Brain pericyte (primary cell): ENCODE measurements around the gene CLTB.

Experiments
- DNase-seq: peaks from one replicate; pipeline ENCODE4 v3.0.0-alpha.2; 2012; ENCODE audit warnings: low read depth, low spot score

The CLTB gene

DNA sequence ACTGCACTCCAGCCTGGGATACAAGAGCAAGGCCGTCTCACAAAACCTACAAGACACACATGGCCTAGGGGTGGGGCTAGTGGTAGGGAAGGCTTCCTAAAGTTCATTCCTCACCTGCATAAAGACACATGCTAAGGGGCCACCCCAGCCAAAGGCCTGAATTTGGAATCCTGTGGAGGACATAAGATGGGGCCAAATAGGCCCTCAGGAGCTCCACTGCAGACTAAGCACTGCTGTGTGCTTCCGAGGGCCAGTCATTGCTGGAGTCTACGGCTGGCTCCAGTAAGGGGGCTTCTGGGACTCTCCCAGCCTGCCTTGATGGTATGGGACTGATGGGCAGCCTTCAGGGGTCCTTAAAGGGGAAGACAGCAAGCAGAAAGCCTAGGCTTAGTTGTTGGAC is 33.6 kb downstream of the CLTB start:
- no peak for DNase-seq

DNA sequence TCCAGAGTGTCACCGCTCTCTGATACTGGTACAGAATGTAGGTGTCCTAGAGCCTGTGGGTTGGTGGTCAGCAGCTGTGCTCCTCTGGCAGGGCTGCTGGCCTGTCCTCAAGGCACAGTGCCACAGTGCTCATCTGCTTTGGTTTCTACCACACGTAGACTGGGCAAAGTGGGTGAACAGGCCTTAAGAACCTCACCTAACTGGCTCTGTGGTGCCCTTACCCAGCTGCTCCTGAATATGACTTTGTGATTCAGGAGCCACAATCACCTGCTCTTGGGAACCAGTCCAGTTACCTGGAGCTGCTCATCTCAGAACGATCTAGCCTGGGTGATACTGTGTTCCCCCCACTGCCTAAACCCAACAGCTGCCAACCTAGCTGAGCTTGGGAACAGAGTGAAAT is 34.4 kb downstream of the CLTB start:
- no peak for DNase-seq

DNA sequence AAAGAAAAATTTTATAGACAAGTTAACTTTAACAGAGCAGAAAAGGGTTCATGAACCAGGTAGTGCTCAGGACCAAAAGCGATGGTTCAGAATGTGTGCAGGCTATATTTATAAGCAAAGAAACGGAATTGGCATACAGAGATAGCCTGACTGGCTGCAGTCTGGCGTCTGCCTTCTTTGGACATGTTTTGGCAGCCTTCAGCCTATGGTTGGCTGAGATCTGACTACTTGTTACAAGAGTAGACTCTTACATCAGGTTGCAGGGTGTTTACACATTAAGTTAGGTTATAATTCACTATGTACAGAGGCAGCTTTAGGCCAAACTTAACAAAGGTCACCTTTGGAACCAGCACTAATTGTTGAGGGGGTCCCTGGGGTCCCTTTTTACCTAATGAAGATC is 34.9 kb downstream of the CLTB start:
- DNase-seq = no peak

DNA sequence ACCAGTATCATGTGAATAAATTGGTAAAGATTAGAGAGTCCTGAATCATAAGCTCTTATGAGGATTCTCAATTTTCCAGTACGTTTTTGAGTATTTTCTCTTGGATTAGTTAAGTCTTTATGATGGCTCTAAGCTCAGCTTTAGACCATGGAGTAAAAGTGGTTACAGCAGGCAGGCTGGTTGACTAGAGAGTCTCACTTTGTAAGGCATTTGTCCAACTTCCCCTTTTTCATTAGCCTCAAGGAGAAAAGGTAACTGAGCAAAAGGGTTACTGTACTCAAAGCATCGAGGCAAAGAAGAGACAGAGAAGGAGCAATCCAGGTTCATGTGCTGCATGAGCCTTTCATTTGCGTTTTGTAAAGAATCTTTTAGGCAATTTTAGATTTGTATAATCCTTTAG is 36.5 kb downstream of the CLTB start:
- no peak for DNase-seq

DNA sequence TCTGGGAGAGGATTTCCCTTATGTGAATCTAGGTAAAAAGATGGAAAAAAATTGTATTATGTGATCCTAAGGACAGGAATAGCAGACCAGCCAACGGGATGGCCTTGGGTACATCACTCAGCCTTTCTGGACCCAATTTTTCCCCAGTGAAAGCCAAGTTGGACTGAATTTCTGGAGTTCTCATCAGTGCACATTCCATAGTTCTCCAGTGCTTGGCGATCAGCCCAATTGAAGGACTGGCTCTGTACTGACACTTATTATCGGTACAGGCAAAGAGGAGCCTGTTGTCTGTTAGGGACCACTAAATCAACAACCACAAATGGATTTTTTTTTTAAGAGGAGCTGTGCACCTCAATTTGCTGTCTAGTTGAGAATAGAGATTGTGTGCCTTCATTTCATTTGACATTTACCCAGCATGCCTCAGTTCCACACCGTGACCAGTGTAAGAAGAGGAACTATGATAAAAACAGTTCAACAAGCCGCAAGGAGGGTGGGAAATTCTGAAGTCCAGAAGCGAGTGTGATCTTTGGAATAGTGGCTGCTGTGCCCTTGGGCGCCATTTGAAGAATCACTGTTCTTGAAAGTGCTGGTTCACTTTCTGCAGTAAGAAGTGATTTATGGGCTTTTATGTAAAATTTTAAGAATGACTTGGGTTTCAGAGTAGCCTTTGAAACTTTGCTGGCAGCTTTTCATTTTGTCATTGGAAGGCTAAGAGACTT is 43.1 kb downstream of the CLTB start:
- no peak for DNase-seq

DNA sequence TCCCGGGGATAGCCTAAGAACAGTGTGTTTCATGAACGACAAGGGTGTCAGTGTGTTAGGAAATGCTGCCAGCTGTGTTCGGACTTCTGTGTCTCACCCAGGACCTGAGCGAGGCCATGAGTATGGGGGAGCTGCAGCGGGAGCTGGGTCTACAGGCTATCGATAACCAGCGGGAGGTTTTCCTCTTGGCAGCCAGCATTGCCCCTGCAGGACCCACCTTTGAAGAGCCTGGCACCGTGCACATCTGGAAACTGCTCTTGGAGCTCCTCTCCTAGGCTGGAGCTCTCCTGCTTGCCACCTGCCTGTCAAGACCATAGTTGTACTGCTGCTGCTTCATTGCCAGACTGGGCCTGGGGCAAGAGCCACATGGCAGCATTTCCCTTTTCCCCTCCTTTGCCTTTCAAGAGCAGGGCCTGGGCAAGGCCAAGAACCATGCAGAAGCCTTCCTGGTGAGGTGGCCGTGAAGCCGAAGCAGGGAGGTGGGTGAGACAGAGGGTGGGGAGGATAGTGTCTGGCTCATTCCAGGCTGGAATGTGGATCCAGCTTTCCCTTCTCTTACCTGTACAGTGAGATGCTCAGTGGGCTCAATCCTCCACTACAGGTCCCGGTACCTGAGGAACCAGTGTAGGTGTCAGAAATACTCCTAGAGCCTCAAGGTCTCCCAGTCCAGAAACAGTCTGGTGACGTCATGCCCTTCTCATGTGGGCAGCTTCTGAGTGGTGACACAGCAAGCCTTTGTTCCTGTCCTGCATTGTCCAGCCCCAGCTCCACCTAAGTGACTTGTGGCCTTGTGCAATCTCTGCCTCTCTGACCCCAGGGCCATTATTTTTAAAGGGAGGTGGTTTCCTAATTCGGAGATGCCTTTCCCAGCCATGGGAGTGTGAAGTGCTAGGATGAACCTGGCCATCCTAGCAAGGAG is 44.5 kb downstream of the CLTB start:
- DNase-seq = no peak

DNA sequence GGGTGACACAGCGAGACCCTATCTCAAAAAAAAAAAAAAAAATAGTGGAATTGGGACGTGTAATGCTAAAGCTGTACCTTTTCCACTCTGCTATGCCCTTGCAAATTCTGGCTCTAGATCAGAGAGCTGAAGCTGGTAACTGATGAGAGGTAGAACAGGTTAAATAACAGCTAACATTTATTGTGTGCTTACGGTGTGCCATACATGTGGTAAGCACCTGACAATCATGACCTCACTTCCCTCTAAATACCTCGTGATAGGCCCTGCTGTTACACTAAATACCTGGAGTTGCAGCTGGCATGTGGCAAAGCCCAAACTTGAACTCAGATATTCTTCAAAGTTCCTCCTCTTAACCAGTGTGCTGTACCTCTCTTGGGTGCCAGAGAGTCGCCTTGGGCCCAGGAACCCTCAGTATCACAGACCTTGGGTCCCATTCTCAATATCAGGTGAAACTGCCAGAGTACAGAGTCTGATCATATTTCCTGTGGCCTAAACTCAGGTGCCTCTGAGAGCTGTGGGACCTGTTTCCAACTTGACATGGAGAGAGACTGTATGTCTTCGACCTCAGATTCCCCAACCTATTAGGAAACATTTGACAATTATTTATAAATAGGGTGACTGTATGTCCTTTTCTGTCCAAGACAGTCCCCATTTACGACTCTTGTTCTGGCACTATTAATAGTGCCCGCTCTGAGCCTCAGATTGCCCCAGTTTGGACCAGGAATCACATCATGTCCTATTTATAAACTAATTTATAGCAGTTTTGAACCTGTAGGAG is 46.2 kb downstream of the CLTB start:
- no peak for DNase-seq

DNA sequence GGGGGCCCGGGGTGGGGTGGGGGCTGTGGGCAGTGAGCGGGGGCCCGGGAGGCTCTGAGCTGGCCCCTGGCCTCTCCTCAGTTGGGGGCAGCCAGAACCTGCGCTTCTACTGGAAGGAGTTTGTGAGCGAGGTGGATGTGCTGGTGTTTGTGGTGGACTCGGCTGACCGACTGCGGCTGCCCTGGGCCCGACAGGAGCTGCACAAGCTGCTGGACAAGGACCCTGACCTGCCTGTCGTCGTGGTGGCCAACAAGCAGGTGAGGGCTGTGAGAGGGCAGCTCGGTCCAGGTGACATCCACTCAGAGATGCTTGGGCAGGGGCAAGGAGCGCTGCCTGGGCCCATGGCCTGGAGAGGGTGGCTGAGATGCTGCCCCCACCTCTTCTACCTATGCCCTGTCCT is 47.6 kb downstream of the CLTB start:
- no peak for DNase-seq

DNA sequence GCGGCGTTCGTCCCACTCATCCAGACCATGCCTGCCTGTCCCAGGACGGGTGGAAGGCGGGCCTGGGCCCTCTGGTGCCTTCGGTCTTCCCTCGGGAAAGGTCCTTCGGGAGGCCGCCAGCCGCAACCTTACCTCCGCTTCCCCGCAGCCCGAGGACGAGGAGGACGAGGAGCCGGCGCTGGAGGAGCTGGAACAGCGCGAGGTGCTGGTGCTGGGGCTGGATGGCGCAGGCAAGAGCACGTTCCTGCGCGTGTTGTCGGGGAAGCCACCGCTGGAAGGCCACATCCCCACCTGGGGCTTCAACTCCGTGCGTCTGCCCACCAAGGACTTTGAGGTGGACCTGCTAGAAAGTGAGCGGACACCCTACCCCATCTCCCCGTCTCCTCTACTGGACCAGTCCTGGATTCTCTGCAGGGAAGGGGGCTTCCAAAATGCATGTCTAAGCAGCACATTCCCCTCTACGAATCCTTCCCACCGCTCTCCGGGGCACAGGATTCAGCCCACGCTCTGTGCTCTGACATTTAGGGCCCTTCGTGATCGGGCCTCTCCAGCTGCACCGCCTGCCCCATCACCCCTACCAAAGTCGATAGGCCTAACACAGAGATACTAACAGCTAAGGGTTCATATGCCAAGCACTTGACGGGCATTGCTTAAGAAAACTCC is 50.0 kb downstream of the CLTB start:
- DNase-seq = no peak

DNA sequence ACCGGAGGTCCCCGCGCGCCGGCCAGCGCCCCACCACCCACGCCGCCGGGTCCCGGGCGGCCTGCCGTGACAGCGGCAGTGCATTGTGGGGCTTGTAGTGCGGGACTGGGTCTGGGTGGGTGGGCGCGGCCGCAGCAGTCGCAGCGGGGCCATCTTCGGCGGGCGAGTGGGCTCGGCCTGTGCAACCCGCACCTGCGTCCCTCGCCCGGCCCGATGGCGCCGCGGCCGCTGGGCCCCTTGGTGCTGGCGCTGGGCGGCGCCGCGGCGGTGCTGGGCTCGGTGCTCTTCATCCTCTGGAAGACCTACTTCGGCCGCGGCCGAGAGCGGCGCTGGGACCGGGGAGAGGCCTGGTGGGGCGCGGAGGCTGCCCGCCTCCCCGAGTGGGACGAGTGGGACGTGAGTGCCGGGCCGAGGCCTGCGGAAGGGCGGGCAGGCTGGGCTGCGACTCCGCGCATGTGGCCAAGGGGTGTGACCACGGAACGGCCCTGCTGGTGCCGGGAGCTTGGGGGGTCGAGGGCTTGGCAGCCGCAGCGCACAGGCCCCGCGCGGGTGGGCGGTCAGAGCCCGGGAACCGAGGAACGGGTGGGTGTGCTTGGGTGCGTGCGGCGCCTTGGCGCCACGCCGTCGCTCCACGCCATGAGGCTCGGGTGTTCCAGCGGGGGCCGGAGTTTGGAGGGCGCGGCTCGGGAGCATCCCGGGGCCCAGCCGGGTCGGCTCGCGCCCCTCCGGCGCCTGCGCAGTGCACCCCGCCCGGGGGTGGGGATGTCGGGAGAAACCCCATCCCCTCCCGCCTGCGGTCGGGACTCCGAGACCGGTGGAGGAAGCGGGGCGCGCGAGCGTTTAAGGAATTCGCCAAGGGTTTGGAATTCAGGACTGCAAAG is 50.7 kb downstream of the CLTB start, which contains the start of gene ARL10:
ARL10 (plus strand) TSS at position 137 of the 881 bp plus-strand sequence; CDS start at position 214, 77 bp downstream.
- DNase-seq = no peak

DNA sequence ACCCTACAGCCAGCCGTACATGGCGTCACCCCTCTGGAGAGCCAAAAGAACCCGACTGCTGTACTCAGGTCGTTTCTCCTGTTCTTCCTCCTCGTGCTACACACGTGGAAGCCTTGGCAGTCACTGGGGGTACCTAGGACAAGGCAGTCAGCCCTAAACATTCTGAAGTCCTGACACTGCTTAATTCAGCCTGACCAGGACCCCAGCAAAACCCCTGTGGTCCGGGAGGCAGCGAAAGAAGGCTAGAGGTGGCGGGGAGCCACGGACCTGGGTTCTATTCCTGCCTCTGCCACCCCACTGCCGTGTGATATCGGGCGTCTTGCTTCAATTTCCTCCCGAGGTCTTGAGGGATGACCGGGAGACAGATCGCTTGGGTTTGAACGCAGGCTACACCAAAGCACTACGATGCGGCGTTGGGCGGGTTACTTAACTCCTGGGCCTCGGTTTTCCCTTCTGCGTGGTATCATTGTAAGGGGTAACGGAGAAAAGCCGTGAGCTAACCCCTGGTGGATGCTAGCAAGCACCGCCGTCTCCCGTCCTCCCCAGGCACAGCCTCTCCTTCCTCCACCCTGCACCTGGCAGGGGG is 51.5 kb downstream of the CLTB start:
- no peak for DNase-seq

DNA sequence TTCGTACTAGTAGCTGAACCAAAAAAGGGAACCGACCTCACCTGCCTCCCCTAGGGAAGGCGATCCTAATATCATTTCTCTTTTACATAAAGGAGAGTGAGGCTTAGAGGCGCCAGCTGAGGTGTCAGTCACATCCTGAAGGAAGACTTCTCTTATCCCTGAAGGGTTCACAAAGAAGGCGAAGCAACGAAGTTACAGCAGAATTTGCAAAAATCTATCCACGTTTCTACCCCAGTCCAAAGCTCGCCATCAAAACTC is 54.2 kb downstream of the CLTB start:
- DNase-seq = no peak

DNA sequence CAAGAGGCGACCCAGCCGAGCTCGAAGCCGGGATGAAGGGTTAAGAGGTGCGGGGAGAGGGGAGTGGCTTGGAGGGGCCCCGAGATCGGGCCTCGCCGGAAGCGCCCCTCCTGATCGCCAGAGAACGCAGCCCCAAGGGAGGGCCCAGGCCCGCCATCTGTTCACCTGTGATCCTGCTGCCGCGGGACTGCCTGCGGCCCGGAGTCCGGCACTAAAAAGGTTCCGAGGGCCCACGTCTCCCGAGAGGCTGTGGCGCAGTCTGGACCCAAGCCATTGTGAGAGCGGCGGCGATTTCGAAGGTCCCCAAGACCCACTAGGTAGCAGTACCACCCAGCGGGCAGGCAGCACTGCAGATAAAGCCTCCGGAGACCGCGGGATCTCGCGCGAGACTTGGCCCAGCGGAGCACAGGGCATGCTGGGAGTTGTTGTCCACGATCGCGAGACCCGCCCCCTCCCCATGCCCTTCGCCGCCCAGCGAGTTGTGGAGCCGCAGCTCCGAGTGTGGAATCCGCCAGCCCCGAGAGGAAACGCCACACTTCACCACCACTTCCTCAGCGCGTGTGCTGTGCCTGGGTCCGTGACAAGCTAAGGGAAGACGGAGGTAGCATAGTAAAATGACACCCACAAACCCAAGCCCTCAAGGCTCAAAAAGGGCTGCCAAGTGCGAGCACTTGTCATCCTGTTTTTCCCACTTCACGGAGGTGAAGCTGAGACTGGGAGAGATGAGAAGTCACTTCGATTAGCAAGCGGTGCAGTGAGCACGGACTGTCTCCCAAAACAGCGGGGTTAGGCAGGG is 54.7 kb downstream of the CLTB start, which contains the start of gene KIAA1191:
KIAA1191 (minus strand) TSS at position 328 of the 796 bp plus-strand sequence. CDS start 2,256 bp downstream, outside the sequence.
- DNase-seq = peak; percentile 43

DNA sequence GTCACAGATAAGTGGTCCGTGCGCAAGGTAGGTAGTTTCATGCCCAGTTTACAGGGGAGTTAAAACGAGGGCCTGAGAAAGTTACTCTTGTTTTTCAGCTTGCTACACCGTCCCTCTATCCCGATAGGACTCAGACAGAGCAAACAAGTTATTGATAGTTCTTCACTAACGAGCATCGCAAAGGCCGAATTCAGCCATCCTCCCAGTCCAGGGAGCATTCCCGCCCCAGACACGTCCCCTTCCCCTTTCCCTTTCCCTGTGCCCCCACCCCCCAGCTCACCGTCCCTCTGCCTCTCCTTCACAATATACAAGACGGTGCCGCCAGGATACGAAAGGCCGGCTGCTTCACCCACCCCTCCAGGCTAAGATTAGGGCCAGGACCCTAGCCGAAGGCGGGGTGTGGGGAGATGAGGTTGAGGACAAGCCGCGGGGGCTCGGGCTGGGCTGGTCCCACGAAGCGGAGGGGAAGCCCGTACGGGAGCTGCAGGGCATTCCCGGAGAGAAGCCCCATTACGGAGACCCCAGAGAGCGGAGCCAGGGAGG is 55.4 kb downstream of the CLTB start:
- no peak for DNase-seq

DNA sequence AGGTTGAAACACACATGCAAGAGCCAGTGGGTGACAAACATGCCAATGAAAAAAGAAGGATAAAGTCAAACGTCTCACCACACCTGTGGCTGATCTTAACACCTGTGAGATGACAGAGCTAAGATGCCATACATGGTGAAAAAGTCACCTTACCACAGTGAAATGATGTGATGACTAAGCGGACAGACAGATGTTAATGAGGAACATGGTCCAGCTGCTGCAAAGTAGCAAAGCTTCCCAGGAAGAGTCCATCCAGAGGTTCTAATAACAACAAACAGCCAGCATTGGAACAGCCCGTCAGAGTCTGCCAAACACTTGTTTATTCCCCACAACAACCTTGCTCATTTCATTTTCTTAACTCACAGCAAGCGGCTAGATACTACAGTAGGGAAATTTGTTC is 56.7 kb downstream of the CLTB start:
- no peak for DNase-seq

DNA sequence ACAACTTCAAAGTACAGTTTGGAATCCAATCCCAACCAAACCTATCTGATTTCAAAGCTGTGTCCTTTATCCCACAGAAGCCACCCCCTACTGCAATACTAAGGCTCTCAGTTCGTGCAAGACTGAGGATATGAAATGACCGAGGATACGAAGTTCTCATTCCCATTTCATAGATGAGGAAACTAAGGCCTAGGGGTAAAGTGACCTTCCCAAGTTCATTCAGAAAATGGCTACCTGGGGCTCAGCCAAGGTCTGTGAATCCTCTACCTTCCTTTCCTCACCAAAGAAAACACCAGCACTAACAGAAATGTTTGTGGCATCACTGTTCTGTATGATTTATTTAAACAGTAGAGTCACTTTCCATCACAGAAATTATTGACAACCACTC is 60.2 kb downstream of the CLTB start:
- DNase-seq = no peak

DNA sequence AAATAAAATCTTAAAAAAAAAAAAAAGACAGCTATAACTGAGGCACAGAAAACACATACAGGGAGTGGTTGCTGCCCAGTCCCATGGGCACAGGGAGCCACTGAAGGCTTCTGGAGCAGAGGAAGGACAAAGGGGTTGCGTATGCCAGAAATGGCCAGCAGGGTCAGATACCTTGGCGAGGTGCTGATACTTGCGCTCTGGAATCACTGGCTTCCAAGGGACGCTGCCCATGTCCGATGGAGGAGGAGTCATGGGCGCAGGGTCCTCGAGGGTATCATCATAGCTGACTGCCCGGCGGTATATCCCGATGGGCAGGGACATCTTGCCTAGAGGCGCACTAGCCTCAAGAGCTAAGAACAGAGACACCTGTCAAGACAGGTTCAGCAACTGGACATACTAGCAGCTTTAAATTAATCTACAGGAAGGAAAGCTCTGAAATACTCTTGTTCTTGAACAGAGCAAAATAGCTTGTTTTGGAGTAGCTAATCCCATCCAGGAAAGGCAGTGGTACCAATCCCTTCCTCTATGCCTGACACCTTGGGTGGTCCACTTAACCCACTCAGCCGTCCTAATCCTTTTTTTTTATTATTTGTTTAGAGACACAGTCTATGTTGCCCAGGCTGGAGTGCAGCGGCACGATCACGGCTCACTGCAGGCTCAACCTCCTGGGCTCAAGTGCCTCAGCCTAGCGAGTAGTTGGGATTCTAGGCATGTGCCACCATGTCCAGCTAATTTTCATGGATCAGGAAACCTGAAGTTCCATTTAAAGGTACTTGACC is 60.8 kb downstream of the CLTB start:
- DNase-seq = no peak

DNA sequence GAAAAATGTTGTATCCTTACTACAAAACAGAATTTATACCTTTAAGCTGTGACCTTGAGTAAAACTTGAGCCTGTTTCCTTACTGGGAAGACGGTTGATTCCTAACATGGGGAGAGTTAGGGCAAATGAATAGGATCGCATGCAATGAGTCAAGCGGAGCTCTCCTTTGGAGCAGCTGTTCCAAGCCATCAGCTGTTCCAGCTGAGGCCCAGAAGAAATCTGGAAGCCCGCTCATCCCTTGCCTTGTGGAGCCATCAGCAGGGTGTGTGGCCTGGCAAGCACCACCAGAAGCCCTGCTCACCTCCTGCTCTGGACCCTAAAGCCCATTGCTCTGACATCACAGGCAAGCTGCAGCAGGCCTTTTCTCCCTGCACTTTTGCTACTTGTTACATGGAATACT is 62.8 kb downstream of the CLTB start:
- DNase-seq = no peak
